Measurements from ENCODE around the gene PTPN6.

The PTPN6 gene

GRCh38 chr12:6928703-6929407, 22.3 kb upstream of the PTPN6 start:
- Mint-ChIP-seq H3K36me3 (ENCODE audit: low read depth) (peaks cover 8% of the 10 kb centered on the region), H3K9me3 (no peaks in the 10 kb centered on the region), H3K27me3 (ENCODE audit: low read depth) (no peaks in the 10 kb centered on the region), H3K4me3 (peak overlapping the region; percentile 90), H3K4me1 (ENCODE audit: low read depth) (peaks cover 60% of the 10 kb centered on the region), H3K27ac (peak overlapping the region; percentile 86)
- no peak for DNase-seq (ENCODE audit: low spot score)

- no peaks in the 10 kb centered on the region for H3K27me3 Mint-ChIP-seq (ENCODE audit: low read depth)
- no peak for DNase-seq (ENCODE audit: low spot score)
- H3K4me1 Mint-ChIP-seq (ENCODE audit: low read depth), result peaks cover 59% of the 10 kb centered on the region
- H3K36me3 Mint-ChIP-seq (ENCODE audit: low read depth), result peaks cover 15% of the 10 kb centered on the region
- H3K4me3 Mint-ChIP-seq, result peak overlapping the region; percentile 90
- no peaks in the 10 kb centered on the region for H3K9me3 Mint-ChIP-seq
- H3K27ac Mint-ChIP-seq, result peak overlapping the region; percentile 82
Measured at GRCh38 chr12:6929466-6930452, 21.4 kb upstream of the PTPN6 start.

GRCh38 chr12:6932766-6933165, 18.4 kb upstream of the PTPN6 start:
- H3K4me1 Mint-ChIP-seq (ENCODE audit: low read depth), result peaks cover 66% of the 10 kb centered on the region

GRCh38 chr12:6934110-6934509, 17.0 kb upstream of the PTPN6 start:
- no peak overlapping the region for H3K4me3 Mint-ChIP-seq

More at GRCh38 chr12:6932766-6933165, 18.4 kb upstream of the PTPN6 start:
- no peaks in the 10 kb centered on the region for H3K27me3 Mint-ChIP-seq (ENCODE audit: low read depth)
- peaks cover 34% of the 10 kb centered on the region for H3K36me3 Mint-ChIP-seq (ENCODE audit: low read depth)
- peak overlapping the region; percentile 88 for H3K27ac Mint-ChIP-seq
- H3K4me3 Mint-ChIP-seq, result peak overlapping the region; percentile 38
- no peak for DNase-seq (ENCODE audit: low spot score)
- no peaks in the 10 kb centered on the region for H3K9me3 Mint-ChIP-seq

GRCh38 chr12:6935371-6936193, 15.6 kb upstream of the PTPN6 start:
- peaks cover 35% of the 10 kb centered on the region for H3K36me3 Mint-ChIP-seq (ENCODE audit: low read depth)
- H3K27me3 Mint-ChIP-seq (ENCODE audit: low read depth), result no peaks in the 10 kb centered on the region
- H3K9me3 Mint-ChIP-seq, result no peaks in the 10 kb centered on the region
- peaks cover 54% of the 10 kb centered on the region for H3K4me1 Mint-ChIP-seq (ENCODE audit: low read depth)
- no peak for DNase-seq (ENCODE audit: low spot score)
- peak overlapping the region; percentile 98 for H3K27ac Mint-ChIP-seq
- peak overlapping the region; percentile 85 for H3K4me3 Mint-ChIP-seq

More at GRCh38 chr12:6934110-6934509, 17.0 kb upstream of the PTPN6 start:
- H3K36me3 Mint-ChIP-seq (ENCODE audit: low read depth), result peaks cover 33% of the 10 kb centered on the region
- H3K27me3 Mint-ChIP-seq (ENCODE audit: low read depth), result no peaks in the 10 kb centered on the region
- H3K4me1 Mint-ChIP-seq (ENCODE audit: low read depth), result peaks cover 63% of the 10 kb centered on the region
- H3K27ac Mint-ChIP-seq, result peak overlapping the region; percentile 79
- no peaks in the 10 kb centered on the region for H3K9me3 Mint-ChIP-seq
- no peak for DNase-seq (ENCODE audit: low spot score)

GRCh38 chr12:6936194-6936635, 14.9 kb upstream of the PTPN6 start:
- Mint-ChIP-seq H3K36me3 (ENCODE audit: low read depth) (peaks cover 34% of the 10 kb centered on the region), H3K4me3 (peak overlapping the region; percentile 85), H3K4me1 (ENCODE audit: low read depth) (peaks cover 49% of the 10 kb centered on the region), H3K27me3 (ENCODE audit: low read depth) (no peaks in the 10 kb centered on the region), H3K9me3 (no peaks in the 10 kb centered on the region), H3K27ac (peak overlapping the region; percentile 98)
- no peak for DNase-seq (ENCODE audit: low spot score)

GRCh38 chr12:6936636-6937480, 14.3 kb upstream of the PTPN6 start:
- Mint-ChIP-seq H3K27ac (peak overlapping the region; percentile 98), H3K9me3 (no peaks in the 10 kb centered on the region), H3K27me3 (ENCODE audit: low read depth) (no peaks in the 10 kb centered on the region), H3K36me3 (ENCODE audit: low read depth) (peaks cover 34% of the 10 kb centered on the region), H3K4me3 (peak overlapping the region; percentile 85), H3K4me1 (ENCODE audit: low read depth) (peaks cover 49% of the 10 kb centered on the region)
- peak; percentile 62 for DNase-seq (ENCODE audit: low spot score)

GRCh38 chr12:6937481-6938352, 13.4 kb upstream of the PTPN6 start:
- H3K36me3 Mint-ChIP-seq (ENCODE audit: low read depth), result peaks cover 34% of the 10 kb centered on the region
- H3K4me1 Mint-ChIP-seq (ENCODE audit: low read depth), result peaks cover 44% of the 10 kb centered on the region
- DNase-seq (ENCODE audit: low spot score), result peak; percentile 92
- peak overlapping the region; percentile 98 for H3K27ac Mint-ChIP-seq
- no peaks in the 10 kb centered on the region for H3K9me3 Mint-ChIP-seq
- no peaks in the 10 kb centered on the region for H3K27me3 Mint-ChIP-seq (ENCODE audit: low read depth)
- H3K4me3 Mint-ChIP-seq, result peak overlapping the region; percentile 85

GRCh38 chr12:6938353-6939190, 12.6 kb upstream of the PTPN6 start:
- peaks cover 32% of the 10 kb centered on the region for H3K36me3 Mint-ChIP-seq (ENCODE audit: low read depth)
- peak overlapping the region; percentile 98 for H3K27ac Mint-ChIP-seq
- H3K27me3 Mint-ChIP-seq (ENCODE audit: low read depth), result no peaks in the 10 kb centered on the region
- H3K9me3 Mint-ChIP-seq, result no peaks in the 10 kb centered on the region
- H3K4me3 Mint-ChIP-seq, result peak overlapping the region; percentile 85
- peaks cover 41% of the 10 kb centered on the region for H3K4me1 Mint-ChIP-seq (ENCODE audit: low read depth)
- no peak for DNase-seq (ENCODE audit: low spot score)

- no peak for DNase-seq (ENCODE audit: low spot score)
- peaks cover 38% of the 10 kb centered on the region for H3K4me1 Mint-ChIP-seq (ENCODE audit: low read depth)
- no peaks in the 10 kb centered on the region for H3K9me3 Mint-ChIP-seq
- H3K4me3 Mint-ChIP-seq, result peak overlapping the region; percentile 72
- H3K36me3 Mint-ChIP-seq (ENCODE audit: low read depth), result peaks cover 28% of the 10 kb centered on the region
- H3K27ac Mint-ChIP-seq, result peak overlapping the region; percentile 78
- no peaks in the 10 kb centered on the region for H3K27me3 Mint-ChIP-seq (ENCODE audit: low read depth)
Measured at GRCh38 chr12:6939191-6939540, 12.0 kb upstream of the PTPN6 start.

- no peak overlapping the region for H3K4me3 Mint-ChIP-seq
- peaks cover 14% of the 10 kb centered on the region for H3K36me3 Mint-ChIP-seq (ENCODE audit: low read depth)
- no peaks in the 10 kb centered on the region for H3K9me3 Mint-ChIP-seq
- H3K4me1 Mint-ChIP-seq (ENCODE audit: low read depth), result peaks cover 40% of the 10 kb centered on the region
- H3K27ac Mint-ChIP-seq, result peak overlapping the region; percentile 11
- no peak for DNase-seq (ENCODE audit: low spot score)
- no peaks in the 10 kb centered on the region for H3K27me3 Mint-ChIP-seq (ENCODE audit: low read depth)
Measured at GRCh38 chr12:6941267-6941666, 9.9 kb upstream of the PTPN6 start.

Data from T-helper 2 cell treated with Interferon-gamma antibody and Interleukin-4, amounts not matched to agents 5 μg/mL and 100 μg/mL, for 36 hours (primary cell).